HepG2 (cell line): Measurements from ENCODE around the gene PRIMPOL. TPM values are rescaled to one million over a fixed set of nuclear protein-coding genes. Genes with fewer than 3 reads are reported as not detected.
A peak's percentile ranks its signal among the peaks of the same experiment; 100 is the strongest.
"Not testable (repeated sequence)": the region's sequence is repeated elsewhere in the genome, so short reads cannot be mapped to it uniquely, and the experiment has no call there.

Source experiments
- ARID5B ChIP-seq: IDR thresholded peaks from 2 replicates; pipeline ENCODE4 v1.4.0; 2020; ENCODE audit warnings: mild to moderate bottlenecking, missing genetic modification reagents
- ASH2L ChIP-seq: fragments of 300-600, 200-600 bp; sonication (generic); IDR thresholded peaks from 2 replicates; pipeline ENCODE4 v1.7.0; 2017; ENCODE audit warnings: low read depth, mild to moderate bottlenecking, moderate library complexity, mixed read lengths, low read length; ENCODE audit not compliant: insufficient read length
- CEBPB ChIP-seq: IDR thresholded peaks from 2 replicates; pipeline ENCODE4 v1.6.1; 2011; ENCODE audit warnings: low read depth, low read length, improper control_type of control experiment, borderline replicate concordance
- FOXA1 ChIP-seq, 2 experiments: fragments of 450-650 bp in 1 of 2; sonication (generic) in 1 of 2; formaldehyde crosslinking in 1 of 2; IDR thresholded peaks; 2 replicates each; pipeline versions ENCODE4 v1.4.0 to v1.6.1; 2016 to 2020; ENCODE audit warnings: missing genetic modification reagents in 1 of 2
- FOXP4 ChIP-seq: sonication (generic); formaldehyde crosslinking; IDR thresholded peaks from 2 replicates; pipeline ENCODE4 v1.4.0; 2020; ENCODE audit warnings: missing genetic modification reagents
- HOXA3 ChIP-seq: sonication (generic); formaldehyde crosslinking; IDR thresholded peaks from 2 replicates; pipeline ENCODE4 v1.5.0; 2020; ENCODE audit warnings: missing genetic modification reagents
- JUN ChIP-seq: sonication (generic); formaldehyde crosslinking; IDR thresholded peaks from 2 replicates; pipeline ENCODE4 v1.4.0; 2020; ENCODE audit warnings: mild to moderate bottlenecking, missing genetic modification reagents
- JUND ChIP-seq: sonication (generic); formaldehyde crosslinking; IDR thresholded peaks from 2 replicates; pipeline ENCODE4 v1.8.0; 2022; ENCODE audit warnings: mild to moderate bottlenecking, missing genetic modification reagents
- KAT8 ChIP-seq: IDR thresholded peaks from 2 replicates; pipeline ENCODE4 v1.6.1; 2016; ENCODE audit warnings: missing genetic modification reagents, missing compliant biosample characterization
- KDM6A ChIP-seq: IDR thresholded peaks from 2 replicates; pipeline ENCODE4 v1.6.1; 2016; ENCODE audit warnings: low read depth
- RARA ChIP-seq: IDR thresholded peaks from 2 replicates; pipeline ENCODE4 v1.6.1; 2016; ENCODE audit warnings: missing genetic modification reagents, missing compliant biosample characterization
- SKIL ChIP-seq: sonication (generic); formaldehyde crosslinking; IDR thresholded peaks from 2 replicates; pipeline ENCODE4 v1.8.0; 2022; ENCODE audit warnings: missing genetic modification reagents, mild to moderate bottlenecking, moderate library complexity, borderline replicate concordance
- SOX5 ChIP-seq: IDR thresholded peaks from 2 replicates; pipeline ENCODE4 v1.6.1; 2016; ENCODE audit warnings: borderline replicate concordance
- TCF7 ChIP-seq: sonication (generic); IDR thresholded peaks from 2 replicates; pipeline ENCODE4 v1.6.1; 2016; ENCODE audit warnings: antibody characterized with exemption, low read depth
- ZNF33A ChIP-seq: sonication (generic); formaldehyde crosslinking; IDR thresholded peaks from 2 replicates; pipeline ENCODE4 v1.5.1; 2020; ENCODE audit warnings: missing genetic modification reagents, mild to moderate bottlenecking, moderate library complexity, borderline replicate concordance
- ZNF503 ChIP-seq: sonication (generic); formaldehyde crosslinking; IDR thresholded peaks from 2 replicates; pipeline ENCODE4 v1.4.0; 2020; ENCODE audit warnings: missing genetic modification reagents
- ZNF775 ChIP-seq: sonication (generic); formaldehyde crosslinking; IDR thresholded peaks from 2 replicates; pipeline ENCODE4 v1.4.0; 2020; ENCODE audit warnings: missing genetic modification reagents, mild to moderate bottlenecking, moderate library complexity, borderline replicate concordance
- polyA plus RNA-seq, 8 experiments: library from polyadenylated mRNA; depleted of rRNA in 3 of 8; stranded (reverse) in 7 of 8; unstranded in 1 of 8; fragments of >200 nt; fragmentation: Illumina TruSeq in 4 of 8; extraction: Trizol in 4 of 8; gene quantifications; 2 replicates each; pipeline versions ENCODE4 v1.2.1 to v1.2.3, GENCODE V29; 2011 to 2016; ENCODE audit warnings: low read depth in 4 of 8, missing spikeins in 1 of 8, mixed read lengths in 1 of 8; ENCODE audit not compliant: insufficient read depth in 1 of 8
- total RNA-seq, 5 experiments: library from RNA; depleted of rRNA; stranded (reverse); fragments of >200 nt; fragmentation: Illumina TruSeq; extraction: Trizol; gene quantifications; 2 replicates each; pipeline ENCODE4 v1.2.3, GENCODE V29; 2016; ENCODE audit warnings: low read depth in 1 of 5

PRIMPOL gene
- total and polyA plus RNA-seq, 2 of the 13 experiments (the other 11 are each of a cell fraction or from before 2014, with no cell fraction given): 7.3 to 11.0 TPM

- TF ChIP-seq SKIL: peak; percentile 89
- TF ChIP-seq RARA (CRISPR knock-in tag): peak; percentile 97
- TF ChIP-seq HOXA3 (CRISPR knock-in tag): peak; percentile 69; the same call in 1 of the 2 replicates
- TF ChIP-seq KDM6A (CRISPR knock-in tag): 0 out of 2 replicates have a peak, but pooled peaks have one; percentile 21
- TF ChIP-seq ARID5B (CRISPR knock-in tag): peak; percentile 91
- TF ChIP-seq JUND (CRISPR knock-in tag): peak; percentile 87
- peak; percentile 28; the same call in 1 of the 2 replicates for TF ChIP-seq ZNF775
- TF ChIP-seq CEBPB: 0 out of 2 replicates have a peak, but pooled peaks have one; percentile 10
- peak; percentile 54; the same call in 1 of the 2 replicates for TF ChIP-seq KAT8 (CRISPR knock-in tag)
- TF ChIP-seq ZNF503 (CRISPR knock-in tag): peak; percentile 20; the same call in 1 of the 2 replicates
- not testable (repeated sequence) for TF ChIP-seq FOXA1 (IDR thresholded peaks at IDR 0.05)
- peak; percentile 69 for TF ChIP-seq FOXA1 (CRISPR knock-in tag; IDR thresholded peaks at IDR 0.05)
- TF ChIP-seq JUN (CRISPR knock-in tag): peak; percentile 97
- TF ChIP-seq FOXP4 (CRISPR knock-in tag): peak; percentile 84
- TF ChIP-seq SOX5: peak; percentile 88
- peak; percentile 81 for TF ChIP-seq TCF7
- TF ChIP-seq ZNF33A (CRISPR knock-in tag): peak; percentile 94; the same call in 1 of the 2 replicates
- TF ChIP-seq ASH2L: peak; percentile 88
Observed at GRCh38 chr4:184625783-184626596, 23.5 kb upstream of the PRIMPOL start (continued).
